ENCODE results near the gene TSC2.

The TSC2 gene

DNA sequence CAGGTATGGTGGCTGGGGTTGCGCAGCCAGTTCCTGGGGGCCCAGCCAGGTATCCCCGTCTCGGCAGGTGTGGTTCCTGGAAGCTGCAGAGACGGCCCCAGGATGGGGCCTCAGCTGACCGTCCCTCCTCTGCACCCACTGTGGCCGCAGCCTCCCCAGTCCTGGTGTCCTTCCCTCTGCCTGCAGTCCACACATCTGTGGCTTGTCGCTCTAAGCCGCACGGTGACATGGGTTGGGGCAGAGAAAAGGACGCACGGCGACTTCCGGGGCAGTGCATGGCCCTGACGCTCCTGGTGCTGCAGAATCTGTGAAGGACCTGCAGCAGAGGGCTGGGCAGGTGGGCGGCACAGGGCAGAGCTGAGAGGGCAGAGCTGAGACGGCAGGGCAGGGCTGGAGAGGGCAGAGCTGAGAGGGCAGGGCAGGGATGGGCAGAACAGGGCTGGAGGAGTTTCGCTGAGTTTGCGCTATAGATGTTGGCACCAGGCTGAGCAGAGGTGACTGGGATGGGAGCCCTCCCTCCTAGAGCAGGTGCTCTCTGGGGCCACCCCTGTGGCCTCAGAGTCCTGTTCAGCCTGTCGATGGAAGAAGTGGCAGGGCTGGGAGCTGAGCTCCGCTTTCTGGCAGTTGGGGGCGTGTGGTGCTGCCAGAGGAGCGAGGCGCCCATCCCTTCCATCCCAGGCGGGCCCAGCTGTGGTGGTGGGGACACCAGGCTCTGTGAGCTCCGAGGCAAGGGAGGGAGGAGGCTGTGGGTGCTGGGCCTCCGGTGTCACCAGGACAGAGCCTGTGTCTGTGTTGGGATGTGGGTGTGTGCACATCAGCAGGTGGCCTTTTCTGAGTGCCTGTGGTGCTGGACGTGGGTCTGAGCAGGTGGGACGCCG is 23.0 kb downstream of the TSC2 start:
- Histone ChIP-seq H3K9me3 (ENCODE audit: control insufficient read depth, low read length) (no peaks in the 10 kb centered on the region), H3K27me3 (replicated peaks; ENCODE audit: control insufficient read depth, insufficient read depth, low read length, poor library complexity, severe bottlenecking) (no peaks in the 10 kb centered on the region), H3K36me3 (ENCODE audit: control insufficient read depth, insufficient read depth, low read length) (peaks cover 44% of the 10 kb centered on the region), H3K27ac (ENCODE audit: insufficient read depth, low read length, poor library complexity, severe bottlenecking) (no peak overlapping the region), H3K4me1 (ENCODE audit: control insufficient read depth, insufficient read depth, low read length, poor library complexity, severe bottlenecking) (no peaks in the 10 kb centered on the region), H3K4me3 (ENCODE audit: insufficient read depth, low read depth, low read length, poor library complexity, severe bottlenecking) (no peak overlapping the region)
- DNase-seq = no peak

- no peak for DNase-seq
- H3K4me1 ChIP-seq (ENCODE audit: control insufficient read depth, insufficient read depth, low read length, poor library complexity, severe bottlenecking) = no peaks in the 10 kb centered on the region
- H3K4me3 ChIP-seq (ENCODE audit: insufficient read depth, low read depth, low read length, poor library complexity, severe bottlenecking) = no peak overlapping the region
- no peaks in the 10 kb centered on the region for H3K9me3 ChIP-seq (ENCODE audit: control insufficient read depth, low read length)
- no peaks in the 10 kb centered on the region for H3K27me3 ChIP-seq (replicated peaks; ENCODE audit: control insufficient read depth, insufficient read depth, low read length, poor library complexity, severe bottlenecking)
- no peak overlapping the region for H3K27ac ChIP-seq (ENCODE audit: insufficient read depth, low read length, poor library complexity, severe bottlenecking)
- H3K36me3 ChIP-seq (ENCODE audit: control insufficient read depth, insufficient read depth, low read length) = peaks cover 41% of the 10 kb centered on the region
These were observed 23.8 kb downstream of the TSC2 start for GRCh38 chr16:2071454-2072202.

- Histone ChIP-seq H3K27ac (ENCODE audit: insufficient read depth, low read length, poor library complexity, severe bottlenecking) (no peak overlapping the region), H3K4me1 (ENCODE audit: control insufficient read depth, insufficient read depth, low read length, poor library complexity, severe bottlenecking) (no peaks in the 10 kb centered on the region), H3K4me3 (ENCODE audit: insufficient read depth, low read depth, low read length, poor library complexity, severe bottlenecking) (no peak overlapping the region), H3K27me3 (replicated peaks; ENCODE audit: control insufficient read depth, insufficient read depth, low read length, poor library complexity, severe bottlenecking) (no peaks in the 10 kb centered on the region), H3K9me3 (ENCODE audit: control insufficient read depth, low read length) (no peaks in the 10 kb centered on the region), H3K36me3 (ENCODE audit: control insufficient read depth, insufficient read depth, low read length) (peaks cover 45% of the 10 kb centered on the region)
- no peak for DNase-seq
These were observed 25.1 kb downstream of the TSC2 start for GRCh38 chr16:2072926-2073325.

DNA sequence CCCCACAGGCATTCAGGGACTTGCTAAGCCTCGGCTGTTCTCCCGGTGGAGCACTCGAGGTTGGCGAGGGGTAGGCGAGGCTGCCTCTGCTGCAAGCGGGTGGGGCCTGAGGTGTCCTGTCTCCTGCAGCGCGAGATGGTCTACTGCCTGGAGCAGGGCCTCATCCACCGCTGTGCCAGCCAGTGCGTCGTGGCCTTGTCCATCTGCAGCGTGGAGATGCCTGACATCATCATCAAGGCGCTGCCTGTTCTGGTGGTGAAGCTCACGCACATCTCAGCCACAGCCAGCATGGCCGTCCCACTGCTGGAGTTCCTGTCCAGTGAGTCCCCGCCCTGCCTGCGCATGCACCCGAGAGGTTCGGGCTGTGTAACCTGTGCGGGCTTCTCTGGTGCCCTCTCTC is 26.3 kb downstream of the TSC2 start:
- peaks cover 49% of the 10 kb centered on the region for H3K36me3 ChIP-seq (ENCODE audit: control insufficient read depth, insufficient read depth, low read length)
- no peaks in the 10 kb centered on the region for H3K9me3 ChIP-seq (ENCODE audit: control insufficient read depth, low read length)
- no peak overlapping the region for H3K4me3 ChIP-seq (ENCODE audit: insufficient read depth, low read depth, low read length, poor library complexity, severe bottlenecking)
- no peak overlapping the region for H3K27ac ChIP-seq (ENCODE audit: insufficient read depth, low read length, poor library complexity, severe bottlenecking)
- no peaks in the 10 kb centered on the region for H3K27me3 ChIP-seq (replicated peaks; ENCODE audit: control insufficient read depth, insufficient read depth, low read length, poor library complexity, severe bottlenecking)
- no peak for DNase-seq
- no peaks in the 10 kb centered on the region for H3K4me1 ChIP-seq (ENCODE audit: control insufficient read depth, insufficient read depth, low read length, poor library complexity, severe bottlenecking)

- no peak for DNase-seq
- Histone ChIP-seq H3K4me3 (ENCODE audit: insufficient read depth, low read depth, low read length, poor library complexity, severe bottlenecking) (no peak overlapping the region), H3K36me3 (ENCODE audit: control insufficient read depth, insufficient read depth, low read length) (peaks cover 55% of the 10 kb centered on the region)
These were observed 27.8 kb downstream of the TSC2 start for GRCh38 chr16:2075631-2076030.

DNA sequence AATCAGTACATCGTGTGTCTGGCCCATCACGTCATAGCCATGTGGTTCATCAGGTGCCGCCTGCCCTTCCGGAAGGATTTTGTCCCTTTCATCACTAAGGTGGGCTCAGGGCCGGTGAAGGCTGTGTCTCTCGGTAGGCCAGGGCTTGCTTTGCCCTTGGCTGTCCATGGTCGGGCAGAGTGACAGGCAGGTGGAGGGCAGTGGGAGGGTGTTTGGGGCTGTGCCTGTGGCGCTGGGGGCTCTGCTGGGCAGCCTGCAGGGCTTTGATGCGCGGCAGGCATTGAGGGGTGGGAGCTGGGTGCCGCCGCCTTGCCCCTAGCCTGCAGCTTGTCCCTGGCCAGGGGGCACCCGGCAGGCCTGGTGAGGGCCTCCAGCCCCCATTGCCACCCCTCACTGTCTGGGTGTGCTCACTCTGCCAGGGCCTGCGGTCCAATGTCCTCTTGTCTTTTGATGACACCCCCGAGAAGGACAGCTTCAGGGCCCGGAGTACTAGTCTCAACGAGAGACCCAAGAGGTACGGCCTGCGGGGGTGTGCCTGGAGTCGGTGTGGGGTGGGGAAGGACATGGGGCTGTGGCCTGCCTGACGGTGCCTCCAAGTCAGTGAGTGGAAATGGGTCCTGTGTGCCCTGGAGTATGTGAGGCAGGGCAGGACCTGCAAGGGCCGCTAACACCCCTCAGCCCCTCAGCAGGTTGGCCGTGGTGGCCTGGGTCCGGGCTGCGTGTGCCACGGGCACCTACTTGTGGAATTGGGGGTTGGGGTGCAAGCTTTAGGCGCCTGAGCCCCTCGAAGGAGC is 28.5 kb downstream of the TSC2 start:
- Histone ChIP-seq H3K27ac (ENCODE audit: insufficient read depth, low read length, poor library complexity, severe bottlenecking) (no peak overlapping the region), H3K4me3 (ENCODE audit: insufficient read depth, low read depth, low read length, poor library complexity, severe bottlenecking) (no peak overlapping the region), H3K27me3 (replicated peaks; ENCODE audit: control insufficient read depth, insufficient read depth, low read length, poor library complexity, severe bottlenecking) (no peaks in the 10 kb centered on the region), H3K9me3 (ENCODE audit: control insufficient read depth, low read length) (no peaks in the 10 kb centered on the region), H3K36me3 (ENCODE audit: control insufficient read depth, insufficient read depth, low read length) (peaks cover 60% of the 10 kb centered on the region), H3K4me1 (ENCODE audit: control insufficient read depth, insufficient read depth, low read length, poor library complexity, severe bottlenecking) (no peaks in the 10 kb centered on the region)
- DNase-seq = no peak

More at GRCh38 chr16:2075631-2076030, 27.8 kb downstream of the TSC2 start:
- no peaks in the 10 kb centered on the region for H3K4me1 ChIP-seq (ENCODE audit: control insufficient read depth, insufficient read depth, low read length, poor library complexity, severe bottlenecking)
- H3K27me3 ChIP-seq (replicated peaks; ENCODE audit: control insufficient read depth, insufficient read depth, low read length, poor library complexity, severe bottlenecking) = no peaks in the 10 kb centered on the region
- no peak overlapping the region for H3K27ac ChIP-seq (ENCODE audit: insufficient read depth, low read length, poor library complexity, severe bottlenecking)
- no peaks in the 10 kb centered on the region for H3K9me3 ChIP-seq (ENCODE audit: control insufficient read depth, low read length)

DNA sequence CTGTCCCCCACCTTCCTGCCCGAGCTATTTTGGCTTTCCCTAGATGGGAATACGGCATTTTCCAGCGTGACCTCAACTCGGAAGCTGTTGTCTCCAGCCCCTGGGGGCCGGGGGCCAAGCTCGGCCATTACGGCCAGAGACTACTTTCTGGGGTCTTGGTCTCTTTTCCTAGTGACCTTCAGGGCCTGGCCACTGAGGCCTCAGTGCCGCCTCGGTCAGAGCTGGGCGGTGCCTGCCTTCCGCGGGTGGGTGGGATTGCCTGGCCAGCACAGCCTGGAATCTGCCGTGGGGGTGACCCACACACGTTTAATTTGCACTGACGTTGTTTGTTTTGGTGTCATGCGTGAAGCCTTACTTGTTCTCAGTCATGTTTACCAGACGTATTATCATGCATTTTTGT is 29.2 kb downstream of the TSC2 start:
- Histone ChIP-seq H3K27me3 (replicated peaks; ENCODE audit: control insufficient read depth, insufficient read depth, low read length, poor library complexity, severe bottlenecking) (no peaks in the 10 kb centered on the region), H3K4me1 (ENCODE audit: control insufficient read depth, insufficient read depth, low read length, poor library complexity, severe bottlenecking) (no peaks in the 10 kb centered on the region), H3K9me3 (ENCODE audit: control insufficient read depth, low read length) (no peaks in the 10 kb centered on the region), H3K27ac (ENCODE audit: insufficient read depth, low read length, poor library complexity, severe bottlenecking) (no peak overlapping the region), H3K36me3 (ENCODE audit: control insufficient read depth, insufficient read depth, low read length) (peaks cover 68% of the 10 kb centered on the region), H3K4me3 (ENCODE audit: insufficient read depth, low read depth, low read length, poor library complexity, severe bottlenecking) (no peak overlapping the region)
- DNase-seq = no peak

DNA sequence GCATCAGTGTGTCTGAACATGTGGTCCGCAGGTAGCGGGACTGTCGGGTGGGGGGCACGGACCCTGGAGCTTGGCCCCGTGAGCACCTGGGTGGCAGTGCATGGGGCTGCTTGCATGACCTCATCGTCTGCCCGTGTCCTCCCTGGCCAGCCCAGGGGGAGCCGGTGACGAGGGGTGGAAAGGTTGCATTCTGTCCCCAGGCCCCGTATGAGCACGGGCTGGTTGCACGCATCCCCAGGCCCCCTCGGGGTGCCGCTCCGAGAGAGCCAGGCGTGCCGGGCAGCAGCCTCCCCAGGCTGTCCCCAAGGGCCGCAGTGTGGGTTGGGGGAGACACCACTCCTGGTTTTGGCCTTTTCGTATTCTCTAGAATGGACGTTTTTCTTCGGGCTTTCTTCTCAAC is 29.9 kb downstream of the TSC2 start:
- no peak overlapping the region for H3K27ac ChIP-seq (ENCODE audit: insufficient read depth, low read length, poor library complexity, severe bottlenecking)
- no peak for DNase-seq
- no peaks in the 10 kb centered on the region for H3K9me3 ChIP-seq (ENCODE audit: control insufficient read depth, low read length)
- no peaks in the 10 kb centered on the region for H3K27me3 ChIP-seq (replicated peaks; ENCODE audit: control insufficient read depth, insufficient read depth, low read length, poor library complexity, severe bottlenecking)
- peaks cover 69% of the 10 kb centered on the region for H3K36me3 ChIP-seq (ENCODE audit: control insufficient read depth, insufficient read depth, low read length)
- no peaks in the 10 kb centered on the region for H3K4me1 ChIP-seq (ENCODE audit: control insufficient read depth, insufficient read depth, low read length, poor library complexity, severe bottlenecking)
- no peak overlapping the region for H3K4me3 ChIP-seq (ENCODE audit: insufficient read depth, low read depth, low read length, poor library complexity, severe bottlenecking)

DNA sequence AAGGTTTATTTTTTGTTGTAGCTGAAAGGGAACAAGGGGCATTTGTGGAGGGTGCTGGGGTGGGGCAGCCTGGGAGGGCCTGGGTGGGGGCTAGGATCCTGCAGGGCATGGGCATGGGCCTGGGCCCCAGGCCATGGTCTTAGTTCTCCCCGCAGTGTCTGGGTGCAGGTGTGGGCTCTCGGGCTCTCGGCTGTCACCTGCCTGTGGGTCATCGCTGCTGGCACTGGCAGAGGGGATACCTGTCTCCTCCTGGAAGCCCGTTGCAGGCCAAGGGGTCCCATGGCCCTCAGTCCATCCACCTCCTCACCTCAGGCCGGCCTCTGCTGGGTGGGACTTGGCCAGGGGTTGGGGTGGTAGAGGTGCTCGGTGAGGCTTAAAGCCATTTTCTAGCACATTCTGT is 30.3 kb downstream of the TSC2 start:
- Histone ChIP-seq H3K27me3 (replicated peaks; ENCODE audit: control insufficient read depth, insufficient read depth, low read length, poor library complexity, severe bottlenecking) (no peaks in the 10 kb centered on the region), H3K4me3 (ENCODE audit: insufficient read depth, low read depth, low read length, poor library complexity, severe bottlenecking) (no peak overlapping the region), H3K4me1 (ENCODE audit: control insufficient read depth, insufficient read depth, low read length, poor library complexity, severe bottlenecking) (no peaks in the 10 kb centered on the region), H3K27ac (ENCODE audit: insufficient read depth, low read length, poor library complexity, severe bottlenecking) (no peak overlapping the region), H3K36me3 (ENCODE audit: control insufficient read depth, insufficient read depth, low read length) (peaks cover 69% of the 10 kb centered on the region), H3K9me3 (ENCODE audit: control insufficient read depth, low read length) (no peaks in the 10 kb centered on the region)
- DNase-seq = no peak

Data from effector memory CD4-positive, alpha-beta T cell (primary cell).